K562 (cell line): ENCODE results near the gene HTR4. TPM values are rescaled to one million over a fixed set of nuclear protein-coding genes. Genes with fewer than 3 reads are reported as not detected.
A peak's percentile ranks its signal among the peaks of the same experiment; 100 is the strongest.

Source experiments
- ARID3A ChIP-seq: IDR thresholded peaks from 2 replicates; pipeline ENCODE4 v1.6.1; 2012; ENCODE audit warnings: low read depth, low read length, improper control_type of control experiment, borderline replicate concordance
- COPS2 ChIP-seq: fragments of 450-650 bp; conservative IDR thresholded peaks from 2 replicates; pipeline ENCODE4 v1.6.1; 2016; ENCODE audit warnings: mild to moderate bottlenecking, moderate library complexity
- E2F5 ChIP-seq: sonication (generic); formaldehyde crosslinking; IDR thresholded peaks from 2 replicates; pipeline ENCODE4 v1.8.0; 2022; ENCODE audit warnings: mild to moderate bottlenecking, missing genetic modification reagents
- HMG20A ChIP-seq: fragments of 450-650 bp; formaldehyde crosslinking; conservative IDR thresholded peaks from 2 replicates; pipeline ENCODE4 v1.4.0; 2020; ENCODE audit warnings: mild to moderate bottlenecking, mixed read lengths
- MCM5 ChIP-seq: fragments of 450-650 bp; IDR thresholded peaks from 2 replicates; pipeline ENCODE4 v1.6.1; 2016; ENCODE audit warnings: low read depth
- NCOA2 ChIP-seq, 2 experiments: fragments of 450-650 bp; IDR thresholded peaks; 2 replicates each; pipeline ENCODE4 v1.6.1; 2018; ENCODE audit warnings: mild to moderate bottlenecking in 2 of 2, moderate library complexity in 1 of 2; ENCODE audit not compliant: partially characterized antibody in 2 of 2
- NELFE ChIP-seq: IDR thresholded peaks from 2 replicates; pipeline ENCODE4 v1.6.1; 2011; ENCODE audit warnings: mild to moderate bottlenecking; ENCODE audit not compliant: insufficient read depth, insufficient read length
- PKNOX1 ChIP-seq: fragments of 450-650 bp; IDR thresholded peaks from 2 replicates; pipeline ENCODE4 v1.6.1; 2016
- RBM15 ChIP-seq: fragments of 200-400 bp; formaldehyde crosslinking; IDR thresholded peaks from 2 replicates; pipeline ENCODE4 v1.6.1; 2018; ENCODE audit warnings: mild to moderate bottlenecking, low read length, moderate library complexity; ENCODE audit not compliant: insufficient read depth
- SMAD3 ChIP-seq: fragments of 450-650 bp; formaldehyde crosslinking; conservative IDR thresholded peaks from 2 replicates; pipeline ENCODE4 v1.4.0; 2020; ENCODE audit warnings: mild to moderate bottlenecking
- SMARCC2 ChIP-seq: fragments of 450-650 bp; IDR thresholded peaks from 2 replicates; pipeline ENCODE4 v1.6.1; 2017; ENCODE audit warnings: antibody characterized with exemption, moderate library complexity, mild to moderate bottlenecking, low read depth
- U2AF2 ChIP-seq: fragments of 200-400 bp; formaldehyde crosslinking; optimal IDR thresholded peaks from 2 replicates; pipeline ENCODE3; 2017; ENCODE audit warnings: low read depth, mild to moderate bottlenecking, low read length
- ZNF311 ChIP-seq: fragments of 250-450 bp; sonication (Bioruptor Pico); IDR thresholded peaks from 2 replicates; pipeline ENCODE4 v1.4.0; 2020; ENCODE audit warnings: mild to moderate bottlenecking, moderate library complexity
- ZNF316 ChIP-seq: fragments of 450-650 bp; IDR thresholded peaks from 2 replicates; pipeline ENCODE4 v1.6.1; 2016
- ZNF407 ChIP-seq: fragments of 450-650 bp; IDR thresholded peaks from 2 replicates; pipeline ENCODE4 v1.6.1; 2016; ENCODE audit warnings: low read depth
- ZNF551 ChIP-seq: fragments of 250-450 bp; sonication (Bioruptor Pico); IDR thresholded peaks from 2 replicates; pipeline ENCODE4 v1.5.0; 2021; ENCODE audit warnings: mild to moderate bottlenecking, moderate library complexity
- ZNF589 ChIP-seq: fragments of 200-800 bp; sonication (Bioruptor generic); IDR thresholded peaks from 2 replicates; pipeline ENCODE4 v1.6.1; 2016; ENCODE audit warnings: low read depth, missing genetic modification characterization, missing compliant biosample characterization
- polyA plus RNA-seq, 8 experiments: library from polyadenylated mRNA; depleted of rRNA in 4 of 8; stranded (reverse) in 5 of 8; unstranded in 3 of 8; fragments of >200 nt; fragmentation: Nextera tagmentation in 2 of 8; fragmentation: Illumina TruSeq in 1 of 8; extraction: Ambion mirVana in 2 of 8; extraction: Trizol in 1 of 8; gene quantifications; 2 replicates each; pipeline versions ENCODE4 v1.2.1 to v1.2.3, GENCODE V29; 2011 to 2014; ENCODE audit warnings: inconsistent platforms in 1 of 8, missing spikeins in 1 of 8
- total RNA-seq, 7 experiments: library from RNA; depleted of rRNA in 6 of 7; stranded (reverse); fragments of >200 nt in 6 of 7; fragmentation: Illumina TruSeq in 2 of 7; extraction: Trizol in 2 of 7; gene quantifications; 2 replicates each; pipeline versions ENCODE4 v1.2.1 to v1.2.3, GENCODE V29; 2011 to 2021; ENCODE audit warnings: low replicate concordance in 1 of 7

The HTR4 gene
- total and polyA plus RNA-seq, 9 of the 15 experiments (the other 6 are each of a cell fraction or from before 2014, with no cell fraction given) = 0.13 TPM; not detected in 8

- TF ChIP-seq ZNF407 = 0 out of 2 replicates have a peak, but pooled peaks have one; percentile 19
- TF ChIP-seq MCM5 = no peak
- TF ChIP-seq SMAD3 (CRISPR knock-in tag) = no peak
- TF ChIP-seq ZNF311 (CRISPR knock-in tag) = no peak
- no peak for TF ChIP-seq E2F5 (CRISPR knock-in tag)
- no peak for TF ChIP-seq NELFE
- no peak for TF ChIP-seq ARID3A
- no peak for TF ChIP-seq COPS2
- no peak for TF ChIP-seq U2AF2
- TF ChIP-seq RBM15 = no peak
- TF ChIP-seq ZNF316 = no peak
- TF ChIP-seq NCOA2 (IDR thresholded peaks at IDR 0.05; ENCODE audit: partially characterized antibody in 2 of 2) = no peak
- 0 out of 2 replicates have a peak, but pooled peaks have one; percentile 1 for TF ChIP-seq PKNOX1
- no peak for TF ChIP-seq HMG20A
- no peak for TF ChIP-seq ZNF551
- TF ChIP-seq SMARCC2 = no peak; the same call in 1 of the 2 replicates
- TF ChIP-seq ZNF589 (CRISPR knock-in tag) = no peak
Measured at GRCh38 chr5:148482697-148483462, 171.4 kb downstream of the HTR4 start (continued).
